Spinal cord (tissue), 10 donors: ENCODE data around the gene ENDOU. TPM values are rescaled to one million over a fixed set of nuclear protein-coding genes. Genes with fewer than 3 reads are reported as not detected.
"Not testable (repeated sequence)": the region's sequence is repeated elsewhere in the genome, so short reads cannot be mapped to it uniquely, and the experiment has no call there.

ENCODE experiments used
- DNase-seq, 6 donors: peaks; one replicate each; pipeline versions ENCODE4 v3.0.0 to v3.0.0-alpha.2; 2013 to 2015; ENCODE audit warnings: low spot score in 6 of 6, low read depth in 4 of 6
- H3K27ac ChIP-seq: one replicate; pipeline ENCODE4 v1.5.1; 2013; ENCODE audit warnings: low read depth, low read length, control low read depth
- H3K27me3 ChIP-seq: one replicate; pipeline ENCODE4 v1.6.1; 2013; ENCODE audit warnings: low read length; ENCODE audit not compliant: control insufficient read depth, insufficient read depth
- H3K36me3 ChIP-seq: one replicate; pipeline ENCODE4 v1.6.1; 2013; ENCODE audit warnings: low read length; ENCODE audit not compliant: control insufficient read depth, insufficient read depth
- H3K4me1 ChIP-seq: one replicate; pipeline ENCODE4 v1.6.1; 2013; ENCODE audit warnings: low read length; ENCODE audit not compliant: control insufficient read depth, insufficient read depth
- H3K4me3 ChIP-seq: one replicate; pipeline ENCODE4 v1.5.1; 2013; ENCODE audit warnings: low read depth, low read length, control low read depth
- H3K9me3 ChIP-seq: one replicate; pipeline ENCODE4 v1.6.1; 2013; ENCODE audit warnings: low read length; ENCODE audit not compliant: control insufficient read depth, insufficient read depth
- WGBS: methylation state at CpG from one replicate; pipeline ENCODE4 v1.1.5; 2013; ENCODE audit warnings: missing lambda C conversion rate; ENCODE audit not compliant: insufficient coverage; 5-methylcytosine and 5-hydroxymethylcytosine counted together
- polyA plus RNA-seq, 2 donors: library from polyadenylated mRNA; unstranded; fragments of 120-200 nt; gene quantifications; one replicate each; pipeline ENCODE4 v1.2.1, GENCODE V29; 2013; ENCODE audit not compliant: insufficient read length in 2 of 2
- total RNA-seq, 2 donors: library from RNA; depleted of rRNA in 1 of 2; stranded (reverse); fragments of 120-200 nt in 1 of 2; fragments of >200 nt in 1 of 2; gene quantifications; one replicate each; pipeline versions ENCODE4 v1.2.3 to v1.2.4, GENCODE V29; 2013 to 2014
- donor health status: healthy.

The ENDOU gene
- total and polyA plus RNA-seq, 4 donors = 0.32 to 0.50 (median 0.36) TPM

DNA sequence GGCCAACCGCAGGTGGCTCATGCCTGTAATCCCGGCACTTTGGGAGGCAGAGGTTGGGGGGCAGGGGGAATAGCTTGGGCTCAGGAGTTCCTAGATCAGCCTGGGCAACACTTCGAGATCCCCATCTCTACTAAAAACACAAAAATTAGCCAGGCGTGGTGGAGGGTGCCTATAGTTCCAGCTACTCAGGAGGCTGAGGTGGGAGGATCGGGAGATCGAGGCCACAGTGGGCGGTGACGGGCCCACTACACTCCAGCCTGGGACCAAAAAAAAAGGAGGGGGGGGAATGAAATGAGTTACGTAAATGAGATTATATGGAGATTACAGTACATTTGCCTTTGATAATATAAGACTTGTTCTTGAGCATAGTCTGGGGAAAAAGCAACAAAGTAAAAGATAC, 20.6 kb downstream of the ENDOU start:
- H3K9me3 ChIP-seq = no peaks in the 10 kb centered on the region

DNA sequence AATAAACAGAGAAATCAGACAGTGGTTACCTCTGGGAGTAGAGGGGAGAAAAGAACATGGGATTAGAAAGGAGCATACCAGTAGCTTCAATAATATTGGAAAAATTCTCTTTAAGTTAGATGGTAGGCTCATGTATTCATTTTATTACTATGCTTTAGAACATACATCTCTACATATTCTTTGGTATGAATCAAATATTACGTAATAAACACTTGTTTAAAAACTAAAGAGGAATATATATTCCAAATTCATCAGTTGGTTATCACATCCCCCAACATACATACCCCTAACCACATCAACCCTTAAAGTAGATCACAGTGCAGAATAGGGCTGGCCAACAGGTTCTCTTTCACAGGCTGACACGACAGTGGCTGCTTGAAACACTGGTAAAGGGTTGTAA, 25.0 kb downstream of the ENDOU start:
- 100% methylated on average over 1 of the region's 2 CpGs for WGBS
- no peaks in the 10 kb centered on the region for H3K9me3 ChIP-seq
- peaks cover 8% of the 10 kb centered on the region for H3K4me1 ChIP-seq
- no peaks in the 10 kb centered on the region for H3K27me3 ChIP-seq
- H3K4me3 ChIP-seq = no peak overlapping the region
- peaks cover 8% of the 10 kb centered on the region for H3K36me3 ChIP-seq
- no peak overlapping the region for H3K27ac ChIP-seq
- DNase-seq = no peak

More for the DNA sequence above, 20.6 kb downstream of the ENDOU start:
- no peak overlapping the region for H3K27ac ChIP-seq
- peaks cover 8% of the 10 kb centered on the region for H3K4me1 ChIP-seq
- H3K36me3 ChIP-seq = peaks cover 4% of the 10 kb centered on the region
- H3K27me3 ChIP-seq = no peaks in the 10 kb centered on the region
- 100% methylated on average over 3 of the region's 9 CpGs for WGBS
- no peak for DNase-seq
- H3K4me3 ChIP-seq = peak overlapping the region; percentile 73

GRCh38 chr12:47698631-47699030, 26.7 kb downstream of the ENDOU start:
- no peaks in the 10 kb centered on the region for H3K9me3 ChIP-seq
- H3K4me3 ChIP-seq = no peak overlapping the region
- no peaks in the 10 kb centered on the region for H3K4me1 ChIP-seq
- no peak overlapping the region for H3K27ac ChIP-seq
- no peaks in the 10 kb centered on the region for H3K27me3 ChIP-seq
- peaks cover 11% of the 10 kb centered on the region for H3K36me3 ChIP-seq
- WGBS = 94% methylated on average over 2 of the region's 7 CpGs
- DNase-seq = no peak

DNA sequence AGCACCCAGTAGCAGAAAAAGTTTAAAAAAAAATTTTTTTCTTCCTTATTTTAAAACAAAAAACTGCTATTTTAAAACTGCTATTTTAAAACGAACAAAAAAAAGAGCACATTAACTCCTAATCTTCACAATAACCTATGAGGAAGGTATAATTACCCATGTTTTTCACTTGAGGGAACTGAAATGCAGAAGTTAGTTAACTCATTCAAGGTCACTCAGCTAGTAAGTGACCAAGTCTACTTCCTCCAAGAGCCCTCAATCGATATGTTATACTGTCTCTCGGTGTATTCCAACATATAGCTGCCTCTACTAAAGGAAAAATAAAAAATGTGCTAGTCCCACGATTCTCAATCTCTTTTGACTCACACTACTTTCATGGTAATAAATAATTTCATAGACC, 27.2 kb downstream of the ENDOU start:
- Histone ChIP-seq H3K9me3 (no peaks in the 10 kb centered on the region), H3K4me1 (no peaks in the 10 kb centered on the region), H3K27ac (no peak overlapping the region), H3K36me3 (peaks cover 11% of the 10 kb centered on the region), H3K4me3 (no peak overlapping the region), H3K27me3 (no peaks in the 10 kb centered on the region)
- no peak for DNase-seq
- 80% methylated on average over 1 of the region's 4 CpGs for WGBS

DNA sequence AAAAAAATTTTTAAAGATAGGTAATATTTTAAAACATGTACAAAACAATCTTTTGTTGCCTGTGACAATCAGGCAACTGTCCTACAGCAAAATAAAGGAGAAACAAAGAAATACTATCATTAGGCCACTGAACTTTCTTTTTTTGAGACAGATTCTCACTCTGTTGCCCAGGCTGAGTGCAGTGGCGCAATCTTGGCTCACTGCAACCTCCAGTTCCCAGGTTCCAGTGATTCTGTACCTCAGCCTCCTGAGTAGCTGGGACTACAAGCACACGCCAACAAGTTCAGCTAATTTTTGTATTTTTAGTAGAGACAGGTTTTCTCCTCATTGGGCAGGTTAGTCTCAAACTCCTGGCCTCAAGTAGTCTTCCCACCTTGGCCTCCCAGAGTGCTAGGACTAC, 36.1 kb downstream of the ENDOU start:
- Histone ChIP-seq H3K9me3 (no peaks in the 10 kb centered on the region), H3K27me3 (no peaks in the 10 kb centered on the region), H3K4me1 (no peaks in the 10 kb centered on the region), H3K27ac (no peak overlapping the region), H3K4me3 (no peak overlapping the region), H3K36me3 (peaks cover 16% of the 10 kb centered on the region)
- WGBS = 92% methylated on average over 2 of the region's 2 CpGs
- no peak for DNase-seq

DNA sequence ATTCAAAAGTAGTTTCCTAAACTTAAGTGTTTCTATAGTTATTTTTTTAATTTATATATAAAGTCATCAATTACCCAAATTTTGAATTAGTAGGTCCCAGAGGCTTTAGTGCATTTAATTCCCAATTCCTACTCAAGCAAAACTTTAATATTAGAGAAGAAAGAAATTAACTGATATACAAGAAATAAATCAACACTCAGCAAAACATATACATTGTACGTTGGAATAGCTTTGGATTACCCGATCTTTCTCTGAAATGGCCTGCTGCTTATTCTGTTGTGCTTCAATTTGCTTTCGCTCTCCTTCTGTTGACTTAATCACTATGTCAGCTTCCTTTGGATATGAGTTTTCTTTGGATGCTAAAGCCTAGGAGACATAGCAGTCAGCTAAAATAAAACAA, 37.7 kb downstream of the ENDOU start:
- Histone ChIP-seq H3K27me3 (no peaks in the 10 kb centered on the region), H3K4me3 (no peak overlapping the region), H3K4me1 (no peaks in the 10 kb centered on the region), H3K36me3 (peaks cover 12% of the 10 kb centered on the region), H3K27ac (no peak overlapping the region), H3K9me3 (no peaks in the 10 kb centered on the region)
- no CpG with 5 or more reads among the region's 3 CpGs for WGBS
- DNase-seq = no peak

- Histone ChIP-seq H3K4me1 (no peaks in the 10 kb centered on the region), H3K36me3 (peaks cover 10% of the 10 kb centered on the region), H3K9me3 (no peaks in the 10 kb centered on the region), H3K27me3 (no peaks in the 10 kb centered on the region), H3K4me3 (no peak overlapping the region), H3K27ac (no peak overlapping the region)
- no CpG with 5 or more reads among the region's 4 CpGs for WGBS
- peak in 4 of 6 donors; percentile 23 to 86 (median 49) for DNase-seq
Observed at GRCh38 chr12:47686645-47687240, 38.5 kb downstream of the ENDOU start.

GRCh38 chr12:47679785-47680184, 45.5 kb downstream of the ENDOU start:
- no CpG with 5 or more reads among the region's 2 CpGs for WGBS

GRCh38 chr12:47672068-47672467, 53.2 kb downstream of the ENDOU start:
- H3K27me3 ChIP-seq = no peaks in the 10 kb centered on the region
- H3K27ac ChIP-seq = no peak overlapping the region
- H3K9me3 ChIP-seq = no peaks in the 10 kb centered on the region
- no peaks in the 10 kb centered on the region for H3K4me1 ChIP-seq
- WGBS = 86% methylated on average over 1 of the region's 2 CpGs
- no peak overlapping the region for H3K4me3 ChIP-seq
- H3K36me3 ChIP-seq = peaks cover 4% of the 10 kb centered on the region
- DNase-seq = no peak

More at GRCh38 chr12:47679785-47680184, 45.5 kb downstream of the ENDOU start:
- H3K4me1 ChIP-seq = no peaks in the 10 kb centered on the region
- H3K36me3 ChIP-seq = no peaks in the 10 kb centered on the region
- H3K27me3 ChIP-seq = no peaks in the 10 kb centered on the region
- DNase-seq = no peak
- H3K4me3 ChIP-seq = no peak overlapping the region
- no peak overlapping the region for H3K27ac ChIP-seq
- no peaks in the 10 kb centered on the region for H3K9me3 ChIP-seq

- H3K4me3 ChIP-seq, H3K27me3 ChIP-seq, H3K9me3 ChIP-seq, H3K27ac ChIP-seq, H3K4me1 ChIP-seq, DNase-seq: not testable (repeated sequence)
- peaks cover 18% of the 10 kb centered on the region for H3K36me3 ChIP-seq
- WGBS = 100% methylated on average over 1 of the region's 6 CpGs
Observed at GRCh38 chr12:47667935-47668334, 57.4 kb downstream of the ENDOU start.
